Mesenchymal stem cell (in vitro differentiated cells and primary cell): ENCODE results near the gene HIVEP3.

Experiments used
- DNase-seq: peaks from one replicate; pipeline ENCODE4 v3.0.0-alpha.2; 2013
- H2AFZ ChIP-seq: one replicate; pipeline ENCODE4 v1.6.1; 2013; ENCODE audit warnings: low read depth, mild to moderate bottlenecking, control low read depth, inconsistent platforms, low read length, moderate library complexity
- H2AK5ac ChIP-seq: 2 replicates; pipeline ENCODE4 v1.6.1; 2013; ENCODE audit warnings: low read length, moderate library complexity, mild to moderate bottlenecking, inconsistent platforms; ENCODE audit not compliant: severe bottlenecking
- H2BK120ac ChIP-seq: one replicate; pipeline ENCODE4 v1.6.1; 2013; ENCODE audit warnings: low read depth, mild to moderate bottlenecking, inconsistent platforms, low read length, moderate library complexity
- H2BK12ac ChIP-seq, 2 experiments: one replicate each; pipeline ENCODE4 v1.6.1; 2013; ENCODE audit warnings: inconsistent platforms in 2 of 2, low read length in 2 of 2, mild to moderate bottlenecking in 2 of 2, moderate library complexity in 2 of 2, control low read depth in 1 of 2
- H2BK15ac ChIP-seq: one replicate; pipeline ENCODE4 v1.6.1; 2013; ENCODE audit warnings: mild to moderate bottlenecking, low read depth, inconsistent platforms; ENCODE audit not compliant: poor library complexity, severe bottlenecking
- H2BK5ac ChIP-seq: 2 replicates; pipeline ENCODE4 v1.6.1; 2013; ENCODE audit warnings: low read depth, mild to moderate bottlenecking, low read length, control low read depth, inconsistent platforms; ENCODE audit not compliant: poor library complexity, severe bottlenecking
- H3K14ac ChIP-seq, 2 experiments: one replicate each; pipeline ENCODE4 v1.6.1; 2013; ENCODE audit warnings: inconsistent platforms in 2 of 2, low read length in 2 of 2, control low read depth in 1 of 2, mild to moderate bottlenecking in 1 of 2, moderate library complexity in 1 of 2
- H3K18ac ChIP-seq, 2 experiments: one replicate each; pipeline ENCODE4 v1.6.1; 2013; ENCODE audit warnings: inconsistent platforms in 2 of 2, low read length in 2 of 2, control low read depth in 1 of 2, low read depth in 1 of 2, mild to moderate bottlenecking in 1 of 2
- H3K23ac ChIP-seq, 2 experiments: one replicate each; pipeline ENCODE4 v1.6.1; 2013; ENCODE audit warnings: inconsistent platforms in 2 of 2, low read length in 2 of 2, mild to moderate bottlenecking in 2 of 2, moderate library complexity in 2 of 2, control low read depth in 1 of 2
- H3K27ac ChIP-seq: 2 replicates; pipeline ENCODE4 v1.5.1; 2013; ENCODE audit warnings: mild to moderate bottlenecking, moderate library complexity, low read length, control low read depth, inconsistent platforms; ENCODE audit not compliant: poor library complexity, severe bottlenecking
- H3K27me3 ChIP-seq, 2 experiments: 2 replicates each; pipeline versions ENCODE4 v1.6.1 to v1.7.0; 2013; ENCODE audit warnings: low read length in 2 of 2, mild to moderate bottlenecking in 2 of 2, moderate library complexity in 2 of 2, control low read depth in 1 of 2, inconsistent platforms in 1 of 2; ENCODE audit not compliant: control insufficient read depth in 1 of 2, insufficient read depth in 1 of 2
- H3K36me3 ChIP-seq, 2 experiments: 2 replicates each; pipeline versions ENCODE4 v1.6.1 to v1.7.0; 2013; ENCODE audit warnings: low read length in 2 of 2, control low read depth in 1 of 2, inconsistent platforms in 1 of 2, low read depth in 1 of 2, mild to moderate bottlenecking in 1 of 2; ENCODE audit not compliant: insufficient read depth in 2 of 2, control insufficient read depth in 1 of 2
- H3K4ac ChIP-seq, 2 experiments: one replicate each; pipeline ENCODE4 v1.6.1; 2013; ENCODE audit warnings: inconsistent platforms in 2 of 2, low read length in 2 of 2, mild to moderate bottlenecking in 2 of 2, moderate library complexity in 2 of 2, control low read depth in 1 of 2, low read depth in 1 of 2
- H3K4me1 ChIP-seq: 2 replicates; pipeline ENCODE4 v1.6.1; 2013; ENCODE audit warnings: low read depth, low read length, control low read depth; ENCODE audit not compliant: control insufficient read depth, insufficient read depth
- H3K4me2 ChIP-seq: 2 replicates; pipeline ENCODE4 v1.6.1; 2013; ENCODE audit warnings: low read length, mild to moderate bottlenecking, inconsistent platforms; ENCODE audit not compliant: poor library complexity, severe bottlenecking
- H3K4me3 ChIP-seq, 2 experiments: 2 replicates each; pipeline versions ENCODE4 v1.5.1 to v1.7.0; 2013; ENCODE audit warnings: low read length in 2 of 2, mild to moderate bottlenecking in 2 of 2, control low read depth in 1 of 2, low read depth in 1 of 2; ENCODE audit not compliant: insufficient read depth in 1 of 2
- H3K79me1 ChIP-seq: replicated peaks from 2 replicates; pipeline ENCODE4 v1.6.1; 2013; ENCODE audit warnings: mild to moderate bottlenecking, control low read depth, low read length, inconsistent platforms; ENCODE audit not compliant: poor library complexity, severe bottlenecking
- H3K9ac ChIP-seq: 2 replicates; pipeline ENCODE4 v1.7.0; 2013; ENCODE audit warnings: mild to moderate bottlenecking, low read length, moderate library complexity
- H3K9me3 ChIP-seq: 2 replicates; pipeline ENCODE4 v1.7.0; 2013; ENCODE audit warnings: mild to moderate bottlenecking, low read length; ENCODE audit not compliant: control insufficient read depth
- H4K8ac ChIP-seq: one replicate; pipeline ENCODE4 v1.6.1; 2013; ENCODE audit warnings: inconsistent platforms, mild to moderate bottlenecking, low read length, moderate library complexity
- H4K91ac ChIP-seq: one replicate; pipeline ENCODE4 v1.6.1; 2013; ENCODE audit warnings: mild to moderate bottlenecking, low read length, inconsistent platforms
- WGBS: methylation state at CpG from one replicate; pipeline ENCODE4 v1.1.7; 2013; ENCODE audit warnings: mixed read lengths; 5-methylcytosine and 5-hydroxymethylcytosine counted together

Gene HIVEP3

GRCh38 chr1:41588334-41588875, 330.3 kb downstream of the HIVEP3 start:
- Histone ChIP-seq H3K4me2 (no peak overlapping the region), H3K9me3 (peaks cover 8% of the 10 kb centered on the region), H2AK5ac (no peak overlapping the region)

GRCh38 chr1:41587791-41588190, 330.9 kb downstream of the HIVEP3 start:
- Histone ChIP-seq H2AFZ (no peak overlapping the region), H2BK15ac (no peak overlapping the region), H3K4me3 (no peak overlapping the region), H3K79me1 (peaks cover 3% of the 10 kb centered on the region), H2BK5ac (no peak overlapping the region), H3K9ac (no peak overlapping the region), H3K14ac (no peak overlapping the region), H2AK5ac (no peak overlapping the region), H3K23ac (no peak overlapping the region), H3K4me1 (no peaks in the 10 kb centered on the region), H4K91ac (no peak overlapping the region), H2BK12ac (no peak overlapping the region), H3K27ac (no peak overlapping the region), H3K18ac (no peak overlapping the region), H3K36me3 (peaks cover 0 to 11% of the 10 kb centered on the region in 2 experiments), H3K9me3 (peaks cover 8% of the 10 kb centered on the region), H2BK120ac (no peak overlapping the region), H3K4me2 (no peak overlapping the region), H3K27me3 (no peaks in the 10 kb centered on the region), H3K4ac (no peak overlapping the region), H4K8ac (no peak overlapping the region)
- no peak for DNase-seq
- WGBS: 91% methylated on average over 7 of the region's 7 CpGs

More at GRCh38 chr1:41588334-41588875, 330.3 kb downstream of the HIVEP3 start:
- Histone ChIP-seq H3K14ac (peak overlapping the region in 1 of 2 experiments; percentile 6), H2BK120ac (no peak overlapping the region), H2AFZ (no peak overlapping the region), H4K91ac (no peak overlapping the region), H2BK5ac (no peak overlapping the region), H3K4me3 (no peak overlapping the region), H3K4ac (no peak overlapping the region), H3K23ac (no peak overlapping the region), H3K79me1 (peaks cover 3% of the 10 kb centered on the region), H2BK12ac (no peak overlapping the region), H3K27me3 (no peaks in the 10 kb centered on the region), H3K27ac (no peak overlapping the region), H3K9ac (no peak overlapping the region), H4K8ac (no peak overlapping the region), H3K36me3 (peaks cover 0 to 8% of the 10 kb centered on the region in 2 experiments), H2BK15ac (no peak overlapping the region), H3K4me1 (no peaks in the 10 kb centered on the region), H3K18ac (no peak overlapping the region)
- WGBS: 91% methylated on average over 5 of the region's 5 CpGs
- no peak for DNase-seq

- H3K27me3 ChIP-seq: peaks cover 0 to 3% of the 10 kb centered on the region in 2 experiments
- no peak overlapping the region for H3K9ac ChIP-seq
- peaks cover 8% of the 10 kb centered on the region for H3K9me3 ChIP-seq
- H3K4me3 ChIP-seq: no peak overlapping the region
- no peak overlapping the region for H3K4me2 ChIP-seq
- no peak overlapping the region for H2AFZ ChIP-seq
- H2BK120ac ChIP-seq: no peak overlapping the region
- no peak overlapping the region for H3K23ac ChIP-seq
- H3K4me1 ChIP-seq: no peaks in the 10 kb centered on the region
- no peak overlapping the region for H2BK15ac ChIP-seq
- no peak overlapping the region for H2BK12ac ChIP-seq
- no peak overlapping the region for H4K8ac ChIP-seq
- H3K18ac ChIP-seq: no peak overlapping the region
- H3K14ac ChIP-seq: no peak overlapping the region
- WGBS: 86% methylated on average over 5 of the region's 5 CpGs
- no peak overlapping the region for H3K27ac ChIP-seq
- H4K91ac ChIP-seq: no peak overlapping the region
- H2AK5ac ChIP-seq: no peak overlapping the region
- DNase-seq: no peak
- H2BK5ac ChIP-seq: no peak overlapping the region
- H3K79me1 ChIP-seq: peaks cover 3% of the 10 kb centered on the region
- H3K4ac ChIP-seq: no peak overlapping the region
- H3K36me3 ChIP-seq: peaks cover 0 to 15% of the 10 kb centered on the region in 2 experiments
Measured at GRCh38 chr1:41586230-41586629, 332.5 kb downstream of the HIVEP3 start.

DNA sequence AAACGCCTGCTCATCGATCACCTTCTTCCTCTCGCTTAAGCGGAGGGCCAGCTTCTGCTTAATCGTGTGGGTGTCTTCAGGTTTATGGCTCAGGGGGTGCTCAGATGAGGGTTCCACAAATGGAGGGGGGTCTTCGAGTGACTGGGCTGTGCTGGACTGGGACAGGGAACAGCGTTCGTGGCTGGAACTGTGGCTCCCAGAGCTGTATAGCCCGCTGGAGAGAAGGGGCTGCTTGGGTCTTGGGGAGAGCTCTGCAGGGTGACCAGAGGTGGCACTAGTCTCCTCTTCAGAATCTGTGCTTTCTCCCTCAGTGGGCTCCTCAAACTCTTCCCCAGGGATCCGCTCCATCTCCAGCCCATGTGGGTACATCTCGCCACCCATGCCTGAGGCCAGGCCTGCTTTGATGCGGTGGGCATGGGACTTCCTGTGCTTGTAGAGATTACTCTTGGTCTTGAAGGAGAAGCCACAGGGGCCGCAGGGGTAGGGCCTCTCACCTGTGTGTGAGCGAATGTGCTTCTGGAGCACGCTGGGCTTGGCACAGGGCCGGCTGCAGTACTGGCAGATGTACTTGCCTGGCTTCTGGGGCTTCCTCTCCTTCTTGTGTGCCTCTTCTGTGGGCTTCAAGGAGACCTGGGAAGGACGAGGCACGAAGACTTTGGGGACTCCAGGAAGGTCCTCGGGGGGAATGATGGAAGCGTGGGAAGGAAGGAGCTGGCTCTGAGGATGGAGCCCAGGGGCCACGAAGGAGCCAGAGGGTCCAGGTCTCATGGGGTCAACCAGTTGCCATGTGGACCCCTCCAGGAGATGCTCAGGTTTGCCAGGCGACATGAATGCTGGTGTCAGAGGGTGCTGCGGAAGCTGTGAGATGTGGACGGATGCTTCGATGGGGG, 334.8 kb downstream of the HIVEP3 start:
- Histone ChIP-seq H3K27me3 (peaks cover 0 to 3% of the 10 kb centered on the region in 2 experiments), H3K4me3 (peak overlapping the region in 1 of 2 experiments; percentile 11), H4K91ac (no peak overlapping the region), H3K23ac (no peak overlapping the region), H3K36me3 (peaks cover 3 to 19% of the 10 kb centered on the region in 2 experiments), H2BK15ac (no peak overlapping the region), H2BK12ac (no peak overlapping the region), H2BK120ac (no peak overlapping the region), H3K9me3 (no peaks in the 10 kb centered on the region), H2AK5ac (no peak overlapping the region), H2AFZ (no peak overlapping the region), H3K27ac (no peak overlapping the region), H3K79me1 (no peaks in the 10 kb centered on the region), H3K4me1 (peaks cover 5% of the 10 kb centered on the region), H4K8ac (no peak overlapping the region), H3K4me2 (no peak overlapping the region), H3K9ac (no peak overlapping the region), H2BK5ac (no peak overlapping the region), H3K14ac (no peak overlapping the region), H3K4ac (no peak overlapping the region), H3K18ac (no peak overlapping the region)
- DNase-seq: no peak
- WGBS: 95% methylated on average over 24 of the region's 25 CpGs
